HG03460 (cell line): ENCODE results near the gene ARHGAP15.
A peak's percentile ranks its signal among the peaks of the same experiment; 100 is the strongest.

Experiments
- ATAC-seq: cut with Tn5 transposase; IDR thresholded peaks from one replicate; pipeline ENCODE4 v1.9.1; 2021; ENCODE audit not compliant: unreplicated experiment

ARHGAP15 gene

GRCh38 chr2:143680885-143681405 is 551.7 kb downstream of the ARHGAP15 start:
- no peak for ATAC-seq

DNA sequence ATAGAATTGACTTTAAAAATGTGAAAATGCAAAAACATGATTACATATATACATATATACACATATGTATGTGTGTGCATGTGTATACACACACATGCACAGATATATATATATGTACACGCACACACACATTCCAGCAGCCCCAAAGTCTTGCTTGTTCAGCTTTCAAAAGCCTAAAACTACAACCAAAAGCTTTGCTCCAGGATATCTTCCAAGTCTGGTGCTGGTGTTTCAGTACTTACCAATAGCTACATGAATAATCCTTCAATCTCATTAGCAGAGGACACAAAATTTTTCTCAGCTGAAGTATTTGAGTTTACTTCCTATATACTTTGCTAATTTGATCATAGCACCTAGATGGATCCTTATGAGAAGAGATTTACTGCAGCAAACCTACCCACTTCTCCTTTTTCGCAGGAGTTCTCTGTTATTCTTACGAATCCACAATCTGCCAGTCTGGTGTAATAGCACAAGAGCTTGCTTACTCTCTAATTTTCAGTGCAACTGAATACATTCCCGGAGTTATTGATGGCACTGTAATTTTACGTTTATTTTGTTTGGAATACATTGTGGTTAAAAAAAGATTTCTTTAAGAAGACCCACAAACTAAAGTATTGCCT is 553.3 kb downstream of the ARHGAP15 start:
- no peak for ATAC-seq

- ATAC-seq: no peak
Measured at GRCh38 chr2:143683977-143684376, 554.8 kb downstream of the ARHGAP15 start.

GRCh38 chr2:143684551-143685320 is 555.5 kb downstream of the ARHGAP15 start:
- no peak for ATAC-seq

- ATAC-seq: no peak
Measured at GRCh38 chr2:143685421-143686078, 556.3 kb downstream of the ARHGAP15 start.

GRCh38 chr2:143686585-143687164 is 557.5 kb downstream of the ARHGAP15 start:
- ATAC-seq: no peak

DNA sequence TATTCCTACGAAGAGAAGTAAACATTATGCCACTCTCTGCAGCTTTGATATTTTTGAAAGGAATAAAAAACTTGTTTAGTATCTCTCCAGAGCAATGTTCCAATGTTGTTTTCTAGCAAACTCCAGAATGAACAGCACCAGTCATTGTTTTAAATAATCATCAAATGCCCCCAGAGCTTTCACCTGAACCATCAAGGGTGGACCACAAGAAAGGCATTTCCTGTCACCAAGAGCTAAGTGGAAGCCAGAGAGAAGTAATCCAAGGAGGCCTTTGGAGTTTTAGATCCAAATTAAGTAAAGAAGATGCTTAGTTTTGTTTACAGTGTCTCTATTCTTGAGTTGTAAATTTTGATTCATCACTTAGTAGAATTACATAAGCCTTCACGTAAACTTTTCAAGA is 559.0 kb downstream of the ARHGAP15 start:
- no peak for ATAC-seq

GRCh38 chr2:143688815-143689214 is 559.6 kb downstream of the ARHGAP15 start:
- ATAC-seq: no peak

DNA sequence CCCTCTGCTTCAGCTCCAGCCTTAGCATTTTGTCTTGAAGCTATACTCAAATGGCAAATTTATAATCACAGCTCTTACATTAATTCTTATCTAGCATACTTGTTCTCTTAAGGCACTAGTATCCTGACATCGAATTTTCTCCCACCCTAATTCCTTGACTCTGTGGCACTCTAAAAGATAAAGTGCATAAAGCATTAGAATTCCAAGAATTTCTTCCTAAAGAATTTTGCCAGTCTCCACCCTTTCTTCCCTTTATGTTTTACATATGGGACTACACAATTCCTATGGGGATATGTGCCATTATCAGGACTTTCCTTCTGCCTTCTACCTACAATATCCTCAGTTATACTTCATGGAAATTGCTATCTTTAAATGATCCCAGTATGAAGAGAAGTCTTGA is 560.3 kb downstream of the ARHGAP15 start:
- ATAC-seq: no peak

DNA sequence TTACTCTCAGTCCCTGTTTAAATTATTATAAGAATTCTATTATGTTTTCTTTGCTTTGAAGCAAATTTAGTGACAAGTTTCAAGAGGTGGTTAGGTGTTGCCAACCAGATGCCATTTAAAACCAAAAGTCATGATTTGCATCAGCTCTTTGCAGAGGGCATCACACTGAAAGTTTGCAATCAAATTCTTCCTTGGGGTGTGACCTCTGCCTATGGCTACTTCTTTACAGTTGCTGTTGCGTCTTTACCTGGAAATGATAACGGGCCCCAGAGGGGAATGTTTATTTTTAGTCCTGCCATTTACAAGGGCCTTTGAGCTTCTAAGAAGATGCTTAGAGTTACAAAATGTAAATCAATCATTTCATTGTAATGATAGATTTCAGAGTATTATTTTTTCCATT is 561.0 kb downstream of the ARHGAP15 start:
- ATAC-seq: no peak

GRCh38 chr2:143691121-143691520 is 561.9 kb downstream of the ARHGAP15 start:
- no peak for ATAC-seq

DNA sequence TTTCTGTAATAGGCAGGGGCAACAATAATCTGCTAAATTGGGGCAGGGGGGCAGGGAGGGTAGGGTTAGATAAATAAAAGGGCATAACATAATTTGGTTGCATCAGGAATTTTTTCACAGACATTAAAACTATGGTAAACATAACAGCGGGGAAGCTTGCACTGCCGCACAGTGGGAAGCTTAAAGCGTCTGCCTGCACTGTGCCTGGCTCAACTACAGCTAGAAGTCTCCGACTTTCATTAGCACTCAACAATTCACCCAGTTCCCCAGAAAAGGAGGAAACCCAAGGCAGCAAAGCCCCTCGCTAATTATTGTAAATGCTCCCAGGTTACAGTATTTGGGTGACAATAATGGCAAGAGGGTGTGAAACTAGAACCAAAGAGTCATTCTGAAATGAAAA is 562.9 kb downstream of the ARHGAP15 start:
- ATAC-seq: no peak

DNA sequence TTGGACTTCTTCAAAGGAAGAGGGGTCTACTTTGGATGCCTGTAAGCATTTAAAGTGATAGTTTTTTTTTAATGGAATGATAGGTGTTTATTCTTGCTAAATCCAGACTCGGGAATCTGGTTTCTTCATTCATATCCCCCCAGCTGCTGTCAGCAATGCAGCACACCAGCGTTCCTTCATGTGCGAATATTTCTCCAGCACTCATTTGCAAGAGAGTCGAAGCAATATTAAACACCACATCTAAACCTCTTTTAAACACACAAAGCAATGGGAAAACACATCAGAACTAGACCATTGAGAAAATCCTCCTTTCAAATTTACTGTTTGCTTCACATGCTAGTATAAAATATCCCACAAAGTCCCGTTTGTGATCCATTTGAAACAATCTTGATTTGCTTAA is 563.7 kb downstream of the ARHGAP15 start:
- ATAC-seq: no peak

- ATAC-seq: no peak
Measured at GRCh38 chr2:143694335-143694734, 565.1 kb downstream of the ARHGAP15 start.

DNA sequence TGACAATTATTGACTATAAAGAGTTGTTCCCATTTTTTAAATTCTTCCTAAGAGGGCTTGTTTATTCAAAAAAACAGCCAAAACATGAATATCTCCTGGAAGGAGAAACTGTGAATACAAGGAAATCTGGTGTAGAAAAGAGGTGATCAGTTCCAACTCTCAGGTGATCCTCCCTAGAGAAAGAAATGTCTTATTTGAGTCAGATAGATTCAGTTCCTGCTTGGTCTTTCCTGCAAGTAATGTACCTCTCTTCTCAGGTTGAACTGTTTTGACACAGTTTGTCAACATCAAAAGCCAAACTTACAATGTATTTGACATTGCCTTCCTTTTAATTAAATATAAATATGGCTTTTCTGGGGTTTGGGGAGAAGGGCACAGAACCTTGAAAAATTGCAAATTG is 567.4 kb downstream of the ARHGAP15 start:
- ATAC-seq: peak; percentile 73

- peak; percentile 43 for ATAC-seq
Measured at GRCh38 chr2:143697744-143698143, 568.5 kb downstream of the ARHGAP15 start.

GRCh38 chr2:143698352-143698751 is 569.1 kb downstream of the ARHGAP15 start:
- ATAC-seq: no peak

DNA sequence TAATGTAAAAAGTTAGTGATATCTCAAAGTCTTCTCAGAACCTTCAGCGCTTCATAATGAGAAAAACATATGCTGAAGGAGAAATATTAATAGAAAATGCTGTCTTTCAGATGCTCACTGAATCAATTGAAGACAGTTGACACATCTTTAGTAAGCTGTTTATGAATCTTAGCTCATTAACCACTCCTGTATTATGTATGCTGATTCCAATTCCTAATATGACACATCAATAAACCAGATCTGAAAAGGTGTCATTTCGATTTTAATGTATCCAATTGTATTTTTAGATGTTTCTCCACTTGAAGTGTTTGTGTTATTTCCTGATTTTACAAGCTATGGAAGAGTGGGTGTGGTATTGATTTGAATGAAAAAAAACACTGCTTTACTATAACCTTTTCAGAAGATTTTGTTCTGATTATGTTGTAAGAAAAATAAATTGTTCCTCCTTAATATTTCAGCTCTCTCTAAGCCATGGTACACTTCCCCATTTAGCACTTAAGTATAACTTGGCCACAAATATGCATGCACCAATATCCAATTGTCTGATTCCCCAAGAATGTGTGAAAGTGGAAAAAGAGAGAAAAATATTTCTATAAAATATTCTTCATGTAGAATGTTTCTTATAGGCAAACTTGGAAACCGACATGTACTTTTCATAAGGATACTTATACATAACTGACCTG is 569.8 kb downstream of the ARHGAP15 start:
- no peak for ATAC-seq

DNA sequence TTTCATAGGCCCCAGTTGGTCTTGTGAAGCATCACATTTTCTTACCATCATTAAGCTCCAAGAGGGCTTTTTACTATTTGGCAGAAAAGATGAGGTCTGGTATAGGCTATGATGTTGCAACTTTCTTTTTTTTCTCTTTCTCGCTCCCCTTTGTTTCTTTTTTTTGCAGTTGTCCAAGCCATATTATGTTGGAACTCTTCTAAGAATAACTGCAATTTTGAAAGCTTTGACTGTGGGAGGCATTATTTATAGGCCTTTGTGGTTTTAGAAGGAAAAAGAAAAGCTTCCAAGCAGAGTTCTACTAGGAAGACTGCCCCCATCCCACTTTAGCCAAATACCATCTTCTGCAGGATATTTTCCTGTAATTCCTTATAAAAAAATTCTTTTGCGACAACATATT is 571.6 kb downstream of the ARHGAP15 start:
- ATAC-seq: no peak

DNA sequence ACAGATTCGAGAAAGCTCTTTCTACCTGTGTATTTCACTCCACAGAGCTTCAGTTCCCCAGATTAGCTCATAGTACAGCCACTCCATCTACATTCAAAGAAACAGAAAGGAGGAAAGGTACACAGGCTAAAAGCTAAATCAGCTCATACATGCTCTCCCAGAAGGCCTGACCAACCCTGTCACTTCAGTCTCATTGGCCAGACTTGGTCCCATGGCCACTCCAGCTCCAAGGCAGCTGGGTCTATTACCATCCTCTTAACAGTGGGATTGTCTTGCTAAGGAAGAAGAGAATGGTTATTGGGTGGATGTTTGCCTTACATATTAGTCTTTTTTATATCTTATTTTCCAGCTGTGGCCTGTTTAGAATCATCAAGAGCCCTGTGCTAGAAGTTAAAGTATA is 572.6 kb downstream of the ARHGAP15 start:
- no peak for ATAC-seq

GRCh38 chr2:143702931-143703330 is 573.7 kb downstream of the ARHGAP15 start:
- ATAC-seq: no peak
